ENCODE data around the gene LRP1B. TPM values are rescaled to one million over a fixed set of nuclear protein-coding genes. Genes with fewer than 3 reads are reported as not detected.
A peak's percentile ranks its signal among the peaks of the same experiment; 100 is the strongest.

The LRP1B gene
- total and polyA plus RNA-seq, 2 donors from 2014 or later, result 0.69 to 1.2 TPM

- no peak for FAIRE-seq
- intact Hi-C loops (cut with DNase I), result no loop called here
- H3K27me3 ChIP-seq (ENCODE audit: control insufficient read depth, insufficient read depth, low read length), result no peaks in the 10 kb centered on the region
These were observed 1265.0 kb downstream of the LRP1B start for GRCh38 chr2:140865837-140866236.

GRCh38 chr2:140863713-140864112 lies 1267.1 kb downstream of the LRP1B start:
- intact Hi-C loops (cut with DNase I), result no loop called here
- Histone ChIP-seq H3K4me3 (ENCODE audit: low read length in 3 of 3) (no peak overlapping the region), H3K4me1 (ENCODE audit: control insufficient read depth in 2 of 3, insufficient read depth in 2 of 3, low read depth in 1 of 3, low read length in 3 of 3) (no peaks in the 10 kb centered on the region), H3K9ac (ENCODE audit: low read length in 3 of 3) (no peak overlapping the region), H3K27ac (ENCODE audit: low read depth in 2 of 2, low read length in 2 of 2) (no peak overlapping the region), H3K27me3 (ENCODE audit: control insufficient read depth, insufficient read depth, low read length) (no peaks in the 10 kb centered on the region), H3K9me3 (ENCODE audit: control insufficient read depth in 2 of 3, insufficient read depth in 1 of 3, low read length in 3 of 3) (no peaks in the 10 kb centered on the region), H3K36me3 (ENCODE audit: control insufficient read depth in 2 of 3, insufficient read depth in 3 of 3, low read length in 3 of 3) (no peaks in the 10 kb centered on the region)
- peak in 2 of 5 donors; percentile 65 to 70 for DNase-seq
- TF ChIP-seq, protein P1, sequence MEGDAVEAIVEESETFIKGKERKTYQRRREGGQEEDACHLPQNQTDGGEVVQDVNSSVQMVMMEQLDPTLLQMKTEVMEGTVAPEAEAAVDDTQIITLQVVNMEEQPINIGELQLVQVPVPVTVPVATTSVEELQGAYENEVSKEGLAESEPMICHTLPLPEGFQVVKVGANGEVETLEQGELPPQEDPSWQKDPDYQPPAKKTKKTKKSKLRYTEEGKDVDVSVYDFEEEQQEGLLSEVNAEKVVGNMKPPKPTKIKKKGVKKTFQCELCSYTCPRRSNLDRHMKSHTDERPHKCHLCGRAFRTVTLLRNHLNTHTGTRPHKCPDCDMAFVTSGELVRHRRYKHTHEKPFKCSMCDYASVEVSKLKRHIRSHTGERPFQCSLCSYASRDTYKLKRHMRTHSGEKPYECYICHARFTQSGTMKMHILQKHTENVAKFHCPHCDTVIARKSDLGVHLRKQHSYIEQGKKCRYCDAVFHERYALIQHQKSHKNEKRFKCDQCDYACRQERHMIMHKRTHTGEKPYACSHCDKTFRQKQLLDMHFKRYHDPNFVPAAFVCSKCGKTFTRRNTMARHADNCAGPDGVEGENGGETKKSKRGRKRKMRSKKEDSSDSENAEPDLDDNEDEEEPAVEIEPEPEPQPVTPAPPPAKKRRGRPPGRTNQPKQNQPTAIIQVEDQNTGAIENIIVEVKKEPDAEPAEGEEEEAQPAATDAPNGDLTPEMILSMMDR (IDR thresholded peaks at IDR 0.05; ENCODE audit: borderline replicate concordance, extremely low read depth, insufficient read depth), result peak; percentile 50
- FAIRE-seq, result peak; percentile 55

More at GRCh38 chr2:140865837-140866236, 1265.0 kb downstream of the LRP1B start:
- DNase-seq, result no peak
- Histone ChIP-seq H3K36me3 (ENCODE audit: control insufficient read depth in 2 of 3, insufficient read depth in 3 of 3, low read length in 3 of 3) (no peaks in the 10 kb centered on the region), H3K4me1 (ENCODE audit: control insufficient read depth in 2 of 3, insufficient read depth in 2 of 3, low read depth in 1 of 3, low read length in 3 of 3) (no peaks in the 10 kb centered on the region), H3K4me3 (ENCODE audit: low read length in 3 of 3) (no peak overlapping the region), H3K9ac (ENCODE audit: low read length in 3 of 3) (no peak overlapping the region), H3K27ac (ENCODE audit: low read depth in 2 of 2, low read length in 2 of 2) (no peak overlapping the region), H3K9me3 (ENCODE audit: control insufficient read depth in 2 of 3, insufficient read depth in 1 of 3, low read length in 3 of 3) (no peaks in the 10 kb centered on the region)
- TF ChIP-seq, protein P1 (IDR thresholded peaks at IDR 0.05; ENCODE audit: borderline replicate concordance, extremely low read depth, insufficient read depth), result no peak

GRCh38 chr2:140862181-140862580 lies 1268.6 kb downstream of the LRP1B start:
- Histone ChIP-seq H3K27ac (ENCODE audit: low read depth in 2 of 2, low read length in 2 of 2) (no peak overlapping the region), H3K36me3 (ENCODE audit: control insufficient read depth in 2 of 3, insufficient read depth in 3 of 3, low read length in 3 of 3) (no peaks in the 10 kb centered on the region), H3K4me3 (ENCODE audit: low read length in 3 of 3) (no peak overlapping the region), H3K9ac (ENCODE audit: low read length in 3 of 3) (no peak overlapping the region), H3K9me3 (ENCODE audit: control insufficient read depth in 2 of 3, insufficient read depth in 1 of 3, low read length in 3 of 3) (no peaks in the 10 kb centered on the region), H3K4me1 (ENCODE audit: control insufficient read depth in 2 of 3, insufficient read depth in 2 of 3, low read depth in 1 of 3, low read length in 3 of 3) (no peaks in the 10 kb centered on the region), H3K27me3 (ENCODE audit: control insufficient read depth, insufficient read depth, low read length) (no peaks in the 10 kb centered on the region)
- DNase-seq (no peak), FAIRE-seq (no peak)
- TF ChIP-seq, protein P1 (IDR thresholded peaks at IDR 0.05; ENCODE audit: borderline replicate concordance, extremely low read depth, insufficient read depth), result no peak
- intact Hi-C loops (cut with DNase I), result no loop called here

- TF ChIP-seq, protein P1 (IDR thresholded peaks at IDR 0.05; ENCODE audit: borderline replicate concordance, extremely low read depth, insufficient read depth), result no peak
These were observed 1269.2 kb downstream of the LRP1B start for GRCh38 chr2:140861666-140862065.

More at GRCh38 chr2:140861666-140862065, 1269.2 kb downstream of the LRP1B start:
- no peaks in the 10 kb centered on the region for H3K9me3 ChIP-seq (ENCODE audit: control insufficient read depth in 2 of 3, insufficient read depth in 1 of 3, low read length in 3 of 3)
- no peaks in the 10 kb centered on the region for H3K36me3 ChIP-seq (ENCODE audit: control insufficient read depth in 2 of 3, insufficient read depth in 3 of 3, low read length in 3 of 3)
- FAIRE-seq (no peak), DNase-seq (no peak)
- no peak overlapping the region for H3K4me3 ChIP-seq (ENCODE audit: low read length in 3 of 3)
- no peak overlapping the region for H3K9ac ChIP-seq (ENCODE audit: low read length in 3 of 3)
- H3K4me1 ChIP-seq (ENCODE audit: control insufficient read depth in 2 of 3, insufficient read depth in 2 of 3, low read depth in 1 of 3, low read length in 3 of 3), result no peaks in the 10 kb centered on the region
- H3K27me3 ChIP-seq (ENCODE audit: control insufficient read depth, insufficient read depth, low read length), result no peaks in the 10 kb centered on the region
- no peak overlapping the region for H3K27ac ChIP-seq (ENCODE audit: low read depth in 2 of 2, low read length in 2 of 2)
- intact Hi-C loops (cut with DNase I), result no loop called here
